Activated T-cell treated with anti-CD3 and anti-CD28 coated beads, Interleukin-2, amount 50 U/mL, for 72 hours (primary cell): Measurements from ENCODE around the gene RICTOR. TPM values are rescaled to one million over a fixed set of nuclear protein-coding genes. Genes with fewer than 3 reads are reported as not detected.
"Not testable (repeated sequence)": the region's sequence is repeated elsewhere in the genome, so short reads cannot be mapped to it uniquely, and the experiment has no call there.

ENCODE experiments used
- ATAC-seq, 2 donors: fragments of 150-1000 bp; cut with Tn5 transposase; replicated peaks in 1 of 2; 2 replicates each; pipeline ENCODE4 v1.10.0; 2021; ENCODE audit warnings: moderate library complexity in 2 of 2, mild to moderate bottlenecking in 1 of 2
- DNase-seq, 2 donors: peaks; one replicate each; pipeline ENCODE4 v3.0.0; 2021 to 2022; ENCODE audit warnings: mixed read lengths in 1 of 2
- H3K27ac Mint-ChIP-seq: one replicate; pipeline ENCODE4 v1.8.0; 2022; ENCODE audit warnings: mild to moderate bottlenecking, moderate library complexity, mixed read lengths
- H3K27me3 Mint-ChIP-seq: one replicate; pipeline ENCODE4 v1.8.0; 2022; ENCODE audit warnings: low read depth, mixed read lengths
- H3K36me3 Mint-ChIP-seq, 2 donors: one replicate each; pipeline ENCODE4 v1.8.0; 2022; ENCODE audit warnings: mixed read lengths in 2 of 2, mild to moderate bottlenecking in 1 of 2; ENCODE audit not compliant: insufficient read depth in 2 of 2
- H3K4me1 Mint-ChIP-seq: one replicate; pipeline ENCODE4 v1.8.0; 2022; ENCODE audit warnings: low read depth, mixed read lengths
- H3K4me3 Mint-ChIP-seq, 2 donors: one replicate each; pipeline ENCODE4 v1.8.0; 2022; ENCODE audit warnings: mild to moderate bottlenecking in 2 of 2, mixed read lengths in 2 of 2, moderate library complexity in 2 of 2
- H3K9me3 Mint-ChIP-seq, 2 donors: one replicate each; pipeline ENCODE4 v1.8.0; 2022; ENCODE audit warnings: mixed read lengths in 2 of 2
- total RNA-seq, 2 donors: library from RNA; stranded (reverse); gene quantifications; one replicate each; pipeline ENCODE4 v1.2.3, GENCODE V29; 2022

Gene RICTOR
- total RNA-seq, 2 donors from 2014 or later, result 34.6 to 47.0 TPM

GRCh38 chr5:39062530-39062929 is 11.7 kb downstream of the RICTOR start:
- peak overlapping the region in 1 of 2 donors; percentile 27 for H3K4me3 Mint-ChIP-seq
- H3K36me3 Mint-ChIP-seq, result peaks cover 18 to 21% of the 10 kb centered on the region in 2 donors
- no peaks in the 10 kb centered on the region for H3K27me3 Mint-ChIP-seq
- ATAC-seq (no peak), DNase-seq (no peak)
- no peak overlapping the region for H3K27ac Mint-ChIP-seq
- peaks cover 63% of the 10 kb centered on the region for H3K4me1 Mint-ChIP-seq
- peaks cover 6 to 12% of the 10 kb centered on the region in 2 donors for H3K9me3 Mint-ChIP-seq

GRCh38 chr5:39062104-39062503 is 12.1 kb downstream of the RICTOR start:
- ATAC-seq (no peak), DNase-seq (no peak)
- Mint-ChIP-seq H3K4me3 (no peak overlapping the region), H3K27ac (no peak overlapping the region), H3K27me3 (no peaks in the 10 kb centered on the region), H3K9me3 (peaks cover 4 to 8% of the 10 kb centered on the region in 2 donors), H3K36me3 (peaks cover 14 to 16% of the 10 kb centered on the region in 2 donors), H3K4me1 (peaks cover 68% of the 10 kb centered on the region)

DNA sequence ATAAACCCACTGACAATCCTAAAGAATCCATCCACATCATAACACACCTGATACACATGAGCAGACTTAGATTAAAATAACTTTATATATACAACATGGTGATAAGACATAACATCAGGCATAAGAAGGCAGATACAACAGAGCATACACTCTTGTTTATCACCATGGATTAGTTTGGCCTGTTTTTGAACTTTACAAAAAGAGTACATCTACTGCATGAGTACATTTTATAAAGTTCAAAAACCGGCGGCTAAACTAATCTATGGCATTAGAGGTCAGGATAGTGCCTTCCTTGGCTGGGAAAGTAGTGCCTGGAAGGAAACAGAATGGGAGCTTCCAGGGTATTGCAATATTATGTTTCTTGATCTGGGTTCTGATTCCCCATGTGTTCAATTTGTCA is 15.1 kb downstream of the RICTOR start:
- H3K4me1 Mint-ChIP-seq, result peaks cover 69% of the 10 kb centered on the region

DNA sequence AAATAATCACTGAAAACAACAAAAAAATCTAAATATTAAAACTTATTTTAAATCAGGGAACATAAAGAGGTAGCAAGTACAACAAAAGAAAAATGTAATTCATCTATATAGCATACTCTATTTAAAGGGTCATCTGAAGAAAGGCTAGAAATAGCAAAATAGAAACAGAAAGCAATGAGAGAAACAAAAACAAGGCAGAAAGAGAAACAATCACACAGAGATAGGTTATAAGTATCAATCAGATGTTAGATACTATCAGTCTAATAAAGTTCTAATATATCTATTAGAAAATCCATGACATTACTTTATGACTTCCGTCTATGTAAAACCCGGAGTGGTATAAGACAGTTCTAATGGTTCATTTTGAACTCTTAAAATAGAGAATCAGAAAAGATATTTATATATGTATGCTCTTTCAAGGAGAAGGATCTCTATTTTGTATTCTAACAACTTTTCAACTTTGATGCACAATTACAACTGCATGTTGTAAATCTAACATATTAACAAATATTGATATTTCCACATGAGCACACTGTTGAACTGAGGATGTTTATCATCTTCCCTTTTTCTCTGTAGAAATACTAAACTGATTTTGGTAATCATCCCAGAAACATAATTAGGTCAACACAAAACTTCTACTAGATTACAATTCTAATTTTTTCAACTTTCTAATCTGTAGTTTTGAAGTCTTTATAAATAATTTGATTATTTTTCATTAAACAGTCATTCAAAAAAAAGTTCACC is 15.8 kb downstream of the RICTOR start:
- peak in 1 of 2 donors; percentile 39 for ATAC-seq
- Mint-ChIP-seq H3K27me3 (no peaks in the 10 kb centered on the region), H3K4me1 (peaks cover 69% of the 10 kb centered on the region), H3K4me3 (peak overlapping the region; percentile 63 to 64), H3K36me3 (peaks cover 2% of the 10 kb centered on the region in 2 donors), H3K27ac (peak overlapping the region; percentile 83), H3K9me3 (no peaks in the 10 kb centered on the region)
- DNase-seq, result no peak

More for the DNA sequence above, 15.1 kb downstream of the RICTOR start:
- no peak for ATAC-seq
- DNase-seq, result no peak
- Mint-ChIP-seq H3K4me3 (peak overlapping the region; percentile 9 to 31), H3K36me3 (peaks cover 2% of the 10 kb centered on the region in 2 donors), H3K27ac (peak overlapping the region; percentile 83), H3K27me3 (no peaks in the 10 kb centered on the region), H3K9me3 (no peaks in the 10 kb centered on the region)

DNA sequence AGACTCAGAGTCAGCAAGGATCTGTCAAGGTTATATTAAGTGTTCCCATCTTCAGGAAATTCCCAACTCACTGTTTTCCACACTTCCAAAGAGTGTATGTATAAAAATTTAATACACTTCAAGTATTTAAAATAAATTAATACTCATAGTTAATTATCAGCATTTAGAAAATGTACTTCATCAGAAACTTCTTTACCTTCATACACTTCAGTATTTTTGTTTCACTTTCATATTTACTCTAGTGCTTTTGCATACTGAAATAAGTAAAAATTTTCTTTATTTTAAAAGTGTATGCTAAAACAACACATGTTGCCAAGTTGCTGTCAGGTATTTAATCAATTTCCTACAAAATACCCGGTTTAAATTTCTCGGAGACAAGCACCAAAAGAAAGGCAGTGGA is 16.5 kb downstream of the RICTOR start:
- peaks cover 66% of the 10 kb centered on the region for H3K4me1 Mint-ChIP-seq
- peak overlapping the region; percentile 63 to 64 for H3K4me3 Mint-ChIP-seq
- peaks cover 2% of the 10 kb centered on the region in 2 donors for H3K36me3 Mint-ChIP-seq
- no peaks in the 10 kb centered on the region for H3K9me3 Mint-ChIP-seq
- no peak for DNase-seq
- no peak for ATAC-seq
- no peaks in the 10 kb centered on the region for H3K27me3 Mint-ChIP-seq
- H3K27ac Mint-ChIP-seq, result peak overlapping the region; percentile 17

- no peak for DNase-seq
- no peak overlapping the region for H3K4me3 Mint-ChIP-seq
- peak overlapping the region; percentile 9 for H3K27ac Mint-ChIP-seq
- peaks cover 2% of the 10 kb centered on the region in 2 donors for H3K36me3 Mint-ChIP-seq
- H3K27me3 Mint-ChIP-seq, result no peaks in the 10 kb centered on the region
- H3K9me3 Mint-ChIP-seq, result no peaks in the 10 kb centered on the region
- ATAC-seq, result no peak
- peaks cover 62% of the 10 kb centered on the region for H3K4me1 Mint-ChIP-seq
Measured at GRCh38 chr5:39055768-39056398, 18.3 kb downstream of the RICTOR start.

DNA sequence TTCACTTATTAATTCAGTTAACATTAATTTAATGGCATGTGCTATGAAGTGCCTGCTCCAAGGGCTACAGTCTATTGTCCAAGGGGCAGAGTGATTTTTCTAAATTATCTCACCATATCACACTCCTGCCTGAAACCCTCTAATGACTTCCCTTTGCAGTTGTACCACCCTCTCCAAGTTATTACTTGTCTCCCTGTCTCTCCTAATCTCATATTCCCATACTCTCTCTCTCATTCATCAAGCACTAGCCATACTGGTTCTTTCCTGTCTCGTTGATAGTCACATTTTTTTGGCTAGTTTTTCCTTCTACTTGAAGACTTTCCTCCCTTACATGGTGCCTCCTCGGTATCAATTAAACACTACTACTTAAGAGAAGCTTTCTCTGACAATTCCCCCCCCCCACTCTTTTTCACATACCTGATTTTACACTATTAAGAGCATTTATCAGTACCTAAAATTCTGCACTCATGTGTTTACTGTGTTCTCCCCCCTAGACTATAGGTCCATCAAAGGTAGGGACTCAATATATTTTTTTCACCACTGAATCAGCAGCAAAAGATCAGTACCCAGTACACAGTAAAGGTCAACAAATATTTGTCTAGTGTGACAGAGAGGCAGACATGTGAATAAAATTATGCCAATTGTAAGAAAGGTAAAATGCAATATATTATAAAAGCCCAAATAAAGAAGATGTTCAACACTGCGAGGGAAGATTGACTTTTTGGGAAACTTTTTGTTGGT is 19.0 kb downstream of the RICTOR start:
- DNase-seq (no peak), ATAC-seq (no peak)
- peaks cover 2% of the 10 kb centered on the region in 2 donors for H3K36me3 Mint-ChIP-seq
- no peaks in the 10 kb centered on the region for H3K27me3 Mint-ChIP-seq
- no peaks in the 10 kb centered on the region for H3K9me3 Mint-ChIP-seq
- no peak overlapping the region for H3K27ac Mint-ChIP-seq
- H3K4me3 Mint-ChIP-seq, result no peak overlapping the region
- H3K4me1 Mint-ChIP-seq, result peaks cover 56% of the 10 kb centered on the region

- ATAC-seq, result no peak
- H3K36me3 Mint-ChIP-seq, result peaks cover 2% of the 10 kb centered on the region in 2 donors
- H3K27ac Mint-ChIP-seq, result no peak overlapping the region
- no peaks in the 10 kb centered on the region for H3K9me3 Mint-ChIP-seq
- peaks cover 45% of the 10 kb centered on the region for H3K4me1 Mint-ChIP-seq
- DNase-seq, result no peak
- H3K4me3 Mint-ChIP-seq, result no peak overlapping the region
- H3K27me3 Mint-ChIP-seq, result no peaks in the 10 kb centered on the region
Measured at GRCh38 chr5:39053189-39053588, 21.0 kb downstream of the RICTOR start.

DNA sequence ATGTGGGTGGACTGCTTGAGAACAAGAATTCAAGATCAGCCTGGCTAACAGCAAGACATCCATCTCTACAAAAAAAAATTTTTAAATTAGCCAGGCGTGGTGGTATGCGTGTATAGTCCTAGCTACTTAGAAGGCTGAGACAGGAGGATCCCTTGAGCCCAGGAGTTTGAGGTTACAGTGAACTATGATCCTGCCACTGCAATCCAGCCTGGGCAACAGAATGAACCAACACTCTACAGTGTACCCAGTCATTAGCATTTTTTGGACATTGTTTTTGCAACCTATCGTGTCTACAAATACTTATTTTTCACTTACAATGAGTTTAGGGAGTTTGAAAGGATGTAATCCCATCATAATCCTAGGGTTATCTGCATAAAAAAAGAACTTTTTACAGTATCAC is 22.1 kb downstream of the RICTOR start:
- DNase-seq (no peak), ATAC-seq (no peak)
- Mint-ChIP-seq H3K4me3 (no peak overlapping the region), H3K27ac (no peak overlapping the region), H3K36me3 (peaks cover 2 to 6% of the 10 kb centered on the region in 2 donors), H3K9me3 (no peaks in the 10 kb centered on the region), H3K4me1 (peaks cover 40% of the 10 kb centered on the region), H3K27me3 (no peaks in the 10 kb centered on the region)

DNA sequence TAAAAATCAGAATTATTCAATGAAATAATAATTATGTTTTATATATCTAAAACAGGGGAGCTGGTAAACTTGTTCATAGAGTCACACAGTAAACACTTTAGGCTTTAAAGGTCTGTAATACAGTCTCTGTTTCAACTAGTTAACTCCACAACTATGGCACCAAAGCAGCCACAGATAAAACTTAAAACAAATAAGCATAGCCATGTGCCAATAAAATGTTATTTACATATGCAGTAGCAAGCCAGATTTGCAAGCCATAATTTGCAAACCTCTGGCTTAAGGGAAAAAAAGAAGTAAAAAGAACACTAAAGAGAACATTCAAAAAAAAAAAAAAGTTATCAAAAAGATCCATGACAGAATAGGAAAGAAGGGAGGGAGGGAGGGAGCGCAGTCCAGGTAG is 24.9 kb downstream of the RICTOR start:
- DNase-seq (no peak), ATAC-seq (no peak)
- H3K27ac Mint-ChIP-seq, result no peak overlapping the region
- H3K9me3 Mint-ChIP-seq, result no peaks in the 10 kb centered on the region
- H3K4me3 Mint-ChIP-seq, result no peak overlapping the region
- H3K27me3 Mint-ChIP-seq, result no peaks in the 10 kb centered on the region
- peaks cover 0 to 7% of the 10 kb centered on the region in 2 donors for H3K36me3 Mint-ChIP-seq
- peaks cover 37% of the 10 kb centered on the region for H3K4me1 Mint-ChIP-seq

- H3K4me1 Mint-ChIP-seq, result peaks cover 31% of the 10 kb centered on the region
- peaks cover 1 to 13% of the 10 kb centered on the region in 2 donors for H3K36me3 Mint-ChIP-seq
- DNase-seq, result no peak
- no peak for ATAC-seq
- H3K27me3 Mint-ChIP-seq, result no peaks in the 10 kb centered on the region
- peaks cover 0 to 2% of the 10 kb centered on the region in 2 donors for H3K9me3 Mint-ChIP-seq
- peak overlapping the region; percentile 57 for H3K27ac Mint-ChIP-seq
- no peak overlapping the region for H3K4me3 Mint-ChIP-seq
Measured at GRCh38 chr5:39040875-39041274, 33.3 kb downstream of the RICTOR start.

GRCh38 chr5:39034493-39034892 is 39.7 kb downstream of the RICTOR start:
- H3K4me3 Mint-ChIP-seq, H3K9me3 Mint-ChIP-seq, H3K27me3 Mint-ChIP-seq, DNase-seq, H3K27ac Mint-ChIP-seq, ATAC-seq: not testable (repeated sequence)
- Mint-ChIP-seq H3K4me1 (peaks cover 27% of the 10 kb centered on the region), H3K36me3 (peaks cover 5 to 25% of the 10 kb centered on the region in 2 donors)

DNA sequence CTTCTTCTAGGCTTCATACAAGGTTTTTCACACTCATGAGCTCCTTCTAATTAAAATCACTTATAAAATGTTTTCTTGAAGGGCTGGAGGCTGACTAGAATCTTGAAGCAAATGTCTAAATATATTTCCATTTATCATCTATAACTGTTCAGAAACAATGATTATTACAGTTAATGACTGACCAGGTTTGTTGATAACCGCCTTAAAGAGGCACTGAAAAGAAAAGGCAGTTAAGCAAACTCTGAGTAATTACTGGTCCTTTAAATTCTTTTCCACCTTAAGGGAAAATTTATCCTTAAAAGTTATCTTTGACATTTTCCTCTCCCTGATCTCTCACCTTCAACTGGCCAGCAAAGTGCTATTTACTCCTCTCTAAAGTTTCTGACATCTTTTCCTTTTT is 43.2 kb downstream of the RICTOR start:
- Mint-ChIP-seq H3K36me3 (peaks cover 9 to 30% of the 10 kb centered on the region in 2 donors), H3K4me1 (peaks cover 16% of the 10 kb centered on the region), H3K27me3 (no peaks in the 10 kb centered on the region), H3K27ac (peak overlapping the region; percentile 94), H3K9me3 (peaks cover 1 to 2% of the 10 kb centered on the region in 2 donors), H3K4me3 (no peak overlapping the region)
- no peak for DNase-seq
- ATAC-seq, result no peak
